K562 (cell line): ENCODE measurements around the gene CLASP1. TPM values are rescaled to one million over a fixed set of nuclear protein-coding genes. Genes with fewer than 3 reads are reported as not detected.

ENCODE experiments used
- ASH1L ChIP-seq: fragments of 450-650 bp; IDR thresholded peaks from 2 replicates; pipeline ENCODE4 v1.6.1; 2018; ENCODE audit warnings: borderline replicate concordance, mild to moderate bottlenecking, low read depth; ENCODE audit not compliant: partially characterized antibody
- BRD9 ChIP-seq: fragments of 450-650 bp; IDR thresholded peaks from 2 replicates; pipeline ENCODE4 v1.6.1; 2018; ENCODE audit warnings: low read depth; ENCODE audit not compliant: partially characterized antibody
- CBX2 ChIP-seq: fragments of 200-600 bp; sonication (generic); IDR thresholded peaks from one replicate; pipeline ENCODE4 v1.6.1; 2012; ENCODE audit warnings: mild to moderate bottlenecking, low read length, inconsistent platforms; ENCODE audit not compliant: insufficient read depth, poor library complexity, severe bottlenecking
- CREB3 ChIP-seq: fragments of 450-650 bp; conservative IDR thresholded peaks from 2 replicates; pipeline ENCODE4 v1.6.1; 2016; ENCODE audit warnings: missing genetic modification characterization, low read depth, mild to moderate bottlenecking, missing compliant biosample characterization, moderate library complexity
- CSDE1 ChIP-seq, 2 experiments: fragments of 450-650 bp; IDR thresholded peaks; 2 replicates each; pipeline ENCODE4 v1.6.1; 2016; ENCODE audit warnings: mild to moderate bottlenecking in 1 of 2
- DPF2 ChIP-seq: fragments of 450-650 bp; IDR thresholded peaks from 2 replicates; pipeline ENCODE4 v1.6.1; 2016
- E4F1 ChIP-seq: fragments of 250-450 bp; sonication (Bioruptor Pico); IDR thresholded peaks from 2 replicates; pipeline ENCODE4 v1.5.0; 2021; ENCODE audit warnings: mild to moderate bottlenecking, borderline replicate concordance
- ESRRA ChIP-seq: fragments of 450-650 bp; IDR thresholded peaks from 2 replicates; pipeline ENCODE4 v1.6.1; 2014; ENCODE audit warnings: low read depth, mild to moderate bottlenecking, moderate library complexity, borderline replicate concordance
- HMG20A ChIP-seq: fragments of 450-650 bp; formaldehyde crosslinking; conservative IDR thresholded peaks from 2 replicates; pipeline ENCODE4 v1.4.0; 2020; ENCODE audit warnings: mild to moderate bottlenecking, mixed read lengths
- HMGN3 ChIP-seq: IDR thresholded peaks from 2 replicates; pipeline ENCODE4 v1.6.1; 2011; ENCODE audit warnings: borderline replicate concordance, low read depth, mild to moderate bottlenecking, mixed read lengths, low read length; ENCODE audit not compliant: insufficient read length; ENCODE audit errors: extremely low read depth
- HMGXB4 ChIP-seq: sonication (generic); formaldehyde crosslinking; IDR thresholded peaks from 2 replicates; pipeline ENCODE4 v1.8.1; 2023; ENCODE audit warnings: mild to moderate bottlenecking, missing genetic modification reagents
- KDM2B ChIP-seq: fragments of 250-450 bp; sonication (Bioruptor Pico); IDR thresholded peaks from 2 replicates; pipeline ENCODE4 v1.8.0; 2021; ENCODE audit warnings: mild to moderate bottlenecking, moderate library complexity
- MECOM ChIP-seq: fragments of 250-450 bp; sonication (Bioruptor Pico); IDR thresholded peaks from 2 replicates; pipeline ENCODE4 v1.8.0; 2022; ENCODE audit warnings: inconsistent platforms
- NFIC ChIP-seq: fragments of 450-650 bp; IDR thresholded peaks from 2 replicates; pipeline ENCODE4 v1.6.1; 2017; ENCODE audit warnings: mild to moderate bottlenecking, inconsistent platforms
- NFYB ChIP-seq: IDR thresholded peaks from 2 replicates; pipeline ENCODE4 v1.6.1; 2011; ENCODE audit warnings: mild to moderate bottlenecking, moderate library complexity; ENCODE audit not compliant: insufficient read length; ENCODE audit errors: extremely low read depth
- RBM14 ChIP-seq: fragments of 200-400 bp; formaldehyde crosslinking; IDR thresholded peaks from 2 replicates; pipeline ENCODE4 v1.6.1; 2018; ENCODE audit warnings: low read depth, mild to moderate bottlenecking, low read length, moderate library complexity, borderline replicate concordance; ENCODE audit not compliant: insufficient read depth
- SIX5 ChIP-seq, 2 experiments: IDR thresholded peaks; 2 replicates each; pipeline ENCODE4 v1.6.1; 2011; ENCODE audit warnings: low read length in 2 of 2, borderline replicate concordance in 1 of 2, low read depth in 1 of 2, mild to moderate bottlenecking in 1 of 2, moderate library complexity in 1 of 2; ENCODE audit not compliant: insufficient read depth in 1 of 2
- TFAM ChIP-seq: fragments of 250-450 bp; sonication (Bioruptor Pico); conservative IDR thresholded peaks from 2 replicates; pipeline ENCODE4 v1.5.0; 2021; ENCODE audit warnings: mild to moderate bottlenecking, moderate library complexity
- THRAP3 ChIP-seq: fragments of 450-650 bp; IDR thresholded peaks from 2 replicates; pipeline ENCODE4 v1.6.1; 2016; ENCODE audit warnings: mild to moderate bottlenecking, inconsistent platforms, borderline replicate concordance
- USF1 ChIP-seq: sonication (generic); formaldehyde crosslinking; IDR thresholded peaks from 2 replicates; pipeline ENCODE4 v1.9.0; 2022; ENCODE audit warnings: mild to moderate bottlenecking, missing genetic modification reagents
- ZBTB7A ChIP-seq: IDR thresholded peaks from 2 replicates; pipeline ENCODE4 v1.6.1; 2011; ENCODE audit warnings: low read depth, mild to moderate bottlenecking, low read length, moderate library complexity, borderline replicate concordance; ENCODE audit not compliant: control insufficient read depth
- ZNF445 ChIP-seq: fragments of 250-450 bp; sonication (Bioruptor Pico); IDR thresholded peaks from 2 replicates; pipeline ENCODE4 v1.4.0; 2020; ENCODE audit warnings: low read depth, mild to moderate bottlenecking, moderate library complexity
- polyA plus RNA-seq, 8 experiments: library from polyadenylated mRNA; depleted of rRNA in 4 of 8; stranded (reverse) in 5 of 8; unstranded in 3 of 8; fragments of >200 nt; fragmentation: Nextera tagmentation in 2 of 8; fragmentation: Illumina TruSeq in 1 of 8; extraction: Ambion mirVana in 2 of 8; extraction: Trizol in 1 of 8; gene quantifications; 2 replicates each; pipeline versions ENCODE4 v1.2.1 to v1.2.3, GENCODE V29; 2011 to 2014; ENCODE audit warnings: inconsistent platforms in 1 of 8, missing spikeins in 1 of 8
- total RNA-seq, 7 experiments: library from RNA; depleted of rRNA in 6 of 7; stranded (reverse); fragments of >200 nt in 6 of 7; fragmentation: Illumina TruSeq in 2 of 7; extraction: Trizol in 2 of 7; gene quantifications; 2 replicates each; pipeline versions ENCODE4 v1.2.1 to v1.2.3, GENCODE V29; 2011 to 2021; ENCODE audit warnings: low replicate concordance in 1 of 7

CLASP1 gene
- total and polyA plus RNA-seq, 9 of the 15 experiments (the other 6 are each of a cell fraction or from before 2014, with no cell fraction given) = 1.7 to 40.3 (median 20.7) TPM

- no peak for TF ChIP-seq SIX5 (IDR thresholded peaks at IDR 0.05; ENCODE audit: borderline replicate concordance in 1 of 2, insufficient read depth in 1 of 2, low read depth in 1 of 2, low read length in 2 of 2)
- no peak for TF ChIP-seq CBX2
- peak; percentile 48; the same call in 1 of the 2 replicates for TF ChIP-seq ESRRA
- no peak for TF ChIP-seq CREB3 (tag)
- TF ChIP-seq ZBTB7A = peak; percentile 90
- no peak for TF ChIP-seq CSDE1 (IDR thresholded peaks at IDR 0.05)
- no peak for TF ChIP-seq MECOM (CRISPR knock-in tag)
- TF ChIP-seq HMG20A (CRISPR knock-in tag) = no peak
- no peak; the same call in 1 of the 2 replicates for TF ChIP-seq HMGXB4 (CRISPR knock-in tag)
- TF ChIP-seq KDM2B = no peak
- TF ChIP-seq TFAM (CRISPR knock-in tag) = no peak
- TF ChIP-seq ZNF445 (CRISPR knock-in tag) = no peak
- no peak for TF ChIP-seq RBM14
- no peak for TF ChIP-seq ASH1L
- TF ChIP-seq BRD9 = peak; percentile 88
- TF ChIP-seq NFIC = 0 out of 2 replicates have a peak, but pooled peaks have one; percentile 19
- TF ChIP-seq DPF2 = peak; percentile 63; the same call in 1 of the 2 replicates
- no peak for TF ChIP-seq NFYB
- TF ChIP-seq THRAP3 = no peak
- TF ChIP-seq USF1 (CRISPR knock-in tag) = peak; percentile 32; the same call in 1 of the 2 replicates
- TF ChIP-seq HMGN3 = no peak
- TF ChIP-seq E4F1 = peak; percentile 91
These were observed 493 bp upstream of the CLASP1 start (continued) for GRCh38 chr2:121649596-121650314.
